ENCODE results near the gene KLHL10.
"Not testable (repeated sequence)": the region's sequence is repeated elsewhere in the genome, so short reads cannot be mapped to it uniquely, and the experiment has no call there.

Gene KLHL10

GRCh38 chr17:41825175-41825845 lies 12.3 kb upstream of the KLHL10 start:
- no peaks in the 10 kb centered on the region for H3F3A ChIP-seq (ENCODE audit: insufficient read depth, low read length)
- H3K9me3 ChIP-seq (ENCODE audit: low read length): no peaks in the 10 kb centered on the region
- H3K36me3 ChIP-seq (ENCODE audit: insufficient read depth, low read length): peaks cover 35% of the 10 kb centered on the region
- H3K79me2 ChIP-seq (ENCODE audit: insufficient read depth, low read length): no peaks in the 10 kb centered on the region
- H3K9ac ChIP-seq (ENCODE audit: low read length): no peak overlapping the region
- H3K4me3 ChIP-seq (ENCODE audit: low read depth, low read length, poor library complexity, severe bottlenecking): no peak overlapping the region
- no peak overlapping the region for H3K27ac ChIP-seq (ENCODE audit: low read depth, low read length, poor library complexity, severe bottlenecking)
- H3K4me2 ChIP-seq (ENCODE audit: low read length): no peak overlapping the region
- H3K27me3 ChIP-seq (ENCODE audit: insufficient read depth, low read length): no peaks in the 10 kb centered on the region
- TF ChIP-seq EZH2 (IDR thresholded peaks at IDR 0.05; ENCODE audit: borderline replicate concordance, low read length) (no peak), CTCF (IDR thresholded peaks at IDR 0.05; ENCODE audit: low read length) (no peak)
- no peaks in the 10 kb centered on the region for H3K9me2 ChIP-seq (ENCODE audit: low read depth, low read length)
- no peaks in the 10 kb centered on the region for H3K4me1 ChIP-seq (ENCODE audit: insufficient read depth, low read length, severe bottlenecking)
- H2AFZ ChIP-seq (ENCODE audit: low read length): no peak overlapping the region
- no peaks in the 10 kb centered on the region for H4K20me1 ChIP-seq (ENCODE audit: insufficient read depth, low read length)

DNA sequence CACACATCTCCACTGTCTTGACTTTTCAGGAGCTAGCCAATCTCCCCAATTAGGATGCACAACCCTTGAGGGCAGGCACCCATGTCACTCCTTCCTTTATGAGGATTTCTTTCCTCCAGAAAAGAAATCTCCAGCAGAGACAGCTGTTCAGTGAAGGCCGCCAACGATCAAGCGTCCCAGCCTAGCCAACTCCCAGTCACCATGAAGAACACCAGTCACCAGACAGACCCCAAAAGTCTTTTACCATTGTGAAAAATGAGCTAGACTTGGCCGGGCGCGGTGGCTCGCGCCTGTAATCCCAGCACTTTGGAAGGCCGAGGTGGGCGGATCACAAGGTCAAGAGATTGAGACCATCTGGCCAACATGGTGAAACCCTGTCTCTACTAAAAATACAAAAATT lies 7.7 kb upstream of the KLHL10 start:
- H4K20me1 ChIP-seq (ENCODE audit: insufficient read depth, low read length); H3K9me2 ChIP-seq (ENCODE audit: low read depth, low read length); H3K27ac ChIP-seq (ENCODE audit: low read depth, low read length, poor library complexity, severe bottlenecking); H2AFZ ChIP-seq (ENCODE audit: low read length); H3K4me3 ChIP-seq (ENCODE audit: low read depth, low read length, poor library complexity, severe bottlenecking); H3K9ac ChIP-seq (ENCODE audit: low read length); H3K27me3 ChIP-seq (ENCODE audit: insufficient read depth, low read length); H3K79me2 ChIP-seq (ENCODE audit: insufficient read depth, low read length); H3K4me2 ChIP-seq (ENCODE audit: low read length); H3K4me1 ChIP-seq (ENCODE audit: insufficient read depth, low read length, severe bottlenecking); H3F3A ChIP-seq (ENCODE audit: insufficient read depth, low read length); H3K9me3 ChIP-seq (ENCODE audit: low read length): not testable (repeated sequence)
- peaks cover 53% of the 10 kb centered on the region for H3K36me3 ChIP-seq (ENCODE audit: insufficient read depth, low read length)

GRCh38 chr17:41835214-41835799 lies 2.3 kb upstream of the KLHL10 start:
- TF ChIP-seq EZH2 (IDR thresholded peaks at IDR 0.05; ENCODE audit: borderline replicate concordance, low read length): no peak
- H3K27ac ChIP-seq (ENCODE audit: low read depth, low read length, poor library complexity, severe bottlenecking): no peak overlapping the region

GRCh38 chr17:41835800-41836549 lies 1.6 kb upstream of the KLHL10 start, which contains the start of gene NT5C3B:
TSS of gene NT5C3B (minus strand) at chr17:41836232. CDS start at chr17:41836193, 39 bp downstream.
- Histone ChIP-seq H3K36me3 (ENCODE audit: insufficient read depth, low read length) (peaks cover 16% of the 10 kb centered on the region), H3K9ac (ENCODE audit: low read length) (peak within 1 kb of the TSS; percentile 86), H2AFZ (ENCODE audit: low read length) (peak within 1 kb of the TSS; percentile 97), H3K27me3 (ENCODE audit: insufficient read depth, low read length) (peaks cover 2% of the 10 kb centered on the region; the same call in 1 of the 2 replicates), H3K4me3 (ENCODE audit: low read depth, low read length, poor library complexity, severe bottlenecking) (peak within 1 kb of the TSS; percentile 94), H3K9me3 (ENCODE audit: low read length) (no peaks in the 10 kb centered on the region), H4K20me1 (ENCODE audit: insufficient read depth, low read length) (no peaks in the 10 kb centered on the region), H3K4me2 (ENCODE audit: low read length) (peak within 1 kb of the TSS; percentile 66), H3K27ac (ENCODE audit: low read depth, low read length, poor library complexity, severe bottlenecking) (no peak within 1 kb of the TSS), H3K79me2 (ENCODE audit: insufficient read depth, low read length) (no peaks in the 10 kb centered on the region), H3F3A (ENCODE audit: insufficient read depth, low read length) (no peaks in the 10 kb centered on the region), H3K9me2 (ENCODE audit: low read depth, low read length) (no peaks in the 10 kb centered on the region), H3K4me1 (ENCODE audit: insufficient read depth, low read length, severe bottlenecking) (peaks cover 16% of the 10 kb centered on the region)
- TF ChIP-seq EZH2 (IDR thresholded peaks at IDR 0.05; ENCODE audit: borderline replicate concordance, low read length): no peak

More at GRCh38 chr17:41835214-41835799, 2.3 kb upstream of the KLHL10 start:
- Histone ChIP-seq H3F3A (ENCODE audit: insufficient read depth, low read length) (no peaks in the 10 kb centered on the region), H3K9me2 (ENCODE audit: low read depth, low read length) (no peaks in the 10 kb centered on the region), H3K9me3 (ENCODE audit: low read length) (no peaks in the 10 kb centered on the region), H4K20me1 (ENCODE audit: insufficient read depth, low read length) (no peaks in the 10 kb centered on the region), H3K4me1 (ENCODE audit: insufficient read depth, low read length, severe bottlenecking) (peaks cover 16% of the 10 kb centered on the region), H3K27me3 (ENCODE audit: insufficient read depth, low read length) (peaks cover 2% of the 10 kb centered on the region; the same call in 1 of the 2 replicates), H3K4me3 (ENCODE audit: low read depth, low read length, poor library complexity, severe bottlenecking) (peak overlapping the region; percentile 94), H2AFZ (ENCODE audit: low read length) (no peak overlapping the region), H3K79me2 (ENCODE audit: insufficient read depth, low read length) (no peaks in the 10 kb centered on the region), H3K9ac (ENCODE audit: low read length) (peak overlapping the region; percentile 86), H3K36me3 (ENCODE audit: insufficient read depth, low read length) (peaks cover 23% of the 10 kb centered on the region), H3K4me2 (ENCODE audit: low read length) (peak overlapping the region; percentile 66)
